Fibroblast of mammary gland (primary cell): Measurements from ENCODE around the gene POFUT2.
A peak's percentile ranks its signal among the peaks of the same experiment; 100 is the strongest.
"Not testable (repeated sequence)": the region's sequence is repeated elsewhere in the genome, so short reads cannot be mapped to it uniquely, and the experiment has no call there.

Source experiments
- DNase-seq: peaks from one replicate; pipeline ENCODE4 v3.0.0-alpha.2; 2010; ENCODE audit warnings: low read depth
- H3K4me3 ChIP-seq: 2 replicates; pipeline ENCODE4 v1.5.1; 2011; ENCODE audit warnings: low read depth, mild to moderate bottlenecking, low read length, moderate library complexity; ENCODE audit not compliant: control insufficient read depth
- CTCF ChIP-seq: conservative IDR thresholded peaks from 2 replicates; pipeline ENCODE4 v1.5.1; 2011; ENCODE audit warnings: low read depth, low read length, inconsistent platforms; ENCODE audit not compliant: control insufficient read depth, insufficient read depth

POFUT2 gene

GRCh38 chr21:45316871-45317397 lies 29.2 kb upstream of the POFUT2 start:
- H3K4me3 ChIP-seq = no peak overlapping the region
- no peak for TF ChIP-seq CTCF
- peak; percentile 50 for DNase-seq

- H3K4me3 ChIP-seq, DNase-seq: not testable (repeated sequence)
These were observed 28.2 kb upstream of the POFUT2 start for GRCh38 chr21:45315676-45316470.

GRCh38 chr21:45313682-45314081 lies 26.0 kb upstream of the POFUT2 start:
- H3K4me3 ChIP-seq = no peak overlapping the region
- TF ChIP-seq CTCF = no peak

GRCh38 chr21:45313015-45313414 lies 25.3 kb upstream of the POFUT2 start:
- DNase-seq = no peak
- TF ChIP-seq CTCF = no peak
- H3K4me3 ChIP-seq = no peak overlapping the region

More at GRCh38 chr21:45313682-45314081, 26.0 kb upstream of the POFUT2 start:
- DNase-seq = no peak

- H3K4me3 ChIP-seq = no peak overlapping the region
- no peak for DNase-seq
- TF ChIP-seq CTCF = no peak
These were observed 24.6 kb upstream of the POFUT2 start for GRCh38 chr21:45312296-45312695.

GRCh38 chr21:45310459-45310858 lies 22.8 kb upstream of the POFUT2 start:
- no peak for TF ChIP-seq CTCF
- DNase-seq = no peak
- no peak overlapping the region for H3K4me3 ChIP-seq

GRCh38 chr21:45309987-45310381 lies 22.3 kb upstream of the POFUT2 start:
- TF ChIP-seq CTCF = no peak
- H3K4me3 ChIP-seq = no peak overlapping the region
- no peak for DNase-seq
